Gastroesophageal sphincter (tissue), 3 donors: ENCODE results near the gene LIN52.

ENCODE experiments used
- CTCF ChIP-seq, 4 experiments: fragments of 200-600 bp in 2 of 4; fragments of 450-650 bp in 2 of 4; sonication (generic) in 1 of 4; IDR thresholded peaks; one replicate each; pipeline ENCODE4 v1.5.1; 2017 to 2019; ENCODE audit warnings: antibody characterized with exemption in 4 of 4, mild to moderate bottlenecking in 2 of 4, moderate library complexity in 2 of 4
- EP300 ChIP-seq: sonication (generic); formaldehyde crosslinking; IDR thresholded peaks from one replicate; pipeline ENCODE4 v1.6.1; 2017; ENCODE audit warnings: antibody characterized with exemption, mild to moderate bottlenecking
- POLR2A ChIP-seq, 2 donors: fragments of 450-650 bp; IDR thresholded peaks; one replicate each; pipeline ENCODE4 v1.6.1; 2017; ENCODE audit warnings: antibody characterized with exemption in 2 of 2, mild to moderate bottlenecking in 2 of 2, moderate library complexity in 1 of 2

GRCh38 chr14:74195623-74196022 lies 110.9 kb downstream of the LIN52 start:
- TF ChIP-seq POLR2A (IDR thresholded peaks at IDR 0.05) (no peak), CTCF (IDR thresholded peaks at IDR 0.05) (no peak), EP300 (no peak)
